Measurements from ENCODE around the gene ACKR3.

ACKR3 gene

GRCh38 chr2:236600158-236600557, 30.5 kb downstream of the ACKR3 start:
- Histone ChIP-seq H3K36me3 (ENCODE audit: insufficient read depth, low read length) (no peaks in the 10 kb centered on the region), H3K9me3 (ENCODE audit: control insufficient read depth, insufficient read depth, low read length) (no peaks in the 10 kb centered on the region), H3K9ac (ENCODE audit: low read depth, low read length) (no peak overlapping the region), H3K4me1 (ENCODE audit: insufficient read depth, low read length) (no peaks in the 10 kb centered on the region)

- no peaks in the 10 kb centered on the region for H3K4me1 ChIP-seq (ENCODE audit: insufficient read depth, low read length)
- no peaks in the 10 kb centered on the region for H3K9me3 ChIP-seq (ENCODE audit: control insufficient read depth, insufficient read depth, low read length)
- H3K36me3 ChIP-seq (ENCODE audit: insufficient read depth, low read length) = no peaks in the 10 kb centered on the region
- H3K9ac ChIP-seq (ENCODE audit: low read depth, low read length) = no peak overlapping the region
Observed at GRCh38 chr2:236600892-236601291, 31.3 kb downstream of the ACKR3 start.

GRCh38 chr2:236601316-236602202, 31.9 kb downstream of the ACKR3 start:
- H3K4me1 ChIP-seq (ENCODE audit: insufficient read depth, low read length) = no peaks in the 10 kb centered on the region
- H3K36me3 ChIP-seq (ENCODE audit: insufficient read depth, low read length) = no peaks in the 10 kb centered on the region
- H3K9me3 ChIP-seq (ENCODE audit: control insufficient read depth, insufficient read depth, low read length) = no peaks in the 10 kb centered on the region
- no peak overlapping the region for H3K9ac ChIP-seq (ENCODE audit: low read depth, low read length)

- H3K9me3 ChIP-seq (ENCODE audit: control insufficient read depth, insufficient read depth, low read length) = no peaks in the 10 kb centered on the region
- H3K4me1 ChIP-seq (ENCODE audit: insufficient read depth, low read length) = no peaks in the 10 kb centered on the region
- no peaks in the 10 kb centered on the region for H3K36me3 ChIP-seq (ENCODE audit: insufficient read depth, low read length)
- no peak overlapping the region for H3K9ac ChIP-seq (ENCODE audit: low read depth, low read length)
Observed at GRCh38 chr2:236602678-236603077, 33.1 kb downstream of the ACKR3 start.

GRCh38 chr2:236603361-236604015, 33.9 kb downstream of the ACKR3 start:
- no peaks in the 10 kb centered on the region for H3K36me3 ChIP-seq (ENCODE audit: insufficient read depth, low read length)
- no peak overlapping the region for H3K9ac ChIP-seq (ENCODE audit: low read depth, low read length)
- no peaks in the 10 kb centered on the region for H3K9me3 ChIP-seq (ENCODE audit: control insufficient read depth, insufficient read depth, low read length)
- no peaks in the 10 kb centered on the region for H3K4me1 ChIP-seq (ENCODE audit: insufficient read depth, low read length)

GRCh38 chr2:236604575-236605344, 35.1 kb downstream of the ACKR3 start:
- H3K9me3 ChIP-seq (ENCODE audit: control insufficient read depth, insufficient read depth, low read length) = no peaks in the 10 kb centered on the region
- H3K4me1 ChIP-seq (ENCODE audit: insufficient read depth, low read length) = no peaks in the 10 kb centered on the region
- H3K36me3 ChIP-seq (ENCODE audit: insufficient read depth, low read length) = no peaks in the 10 kb centered on the region
- no peak overlapping the region for H3K9ac ChIP-seq (ENCODE audit: low read depth, low read length)

- Histone ChIP-seq H3K9ac (ENCODE audit: low read depth, low read length) (no peak overlapping the region), H3K4me1 (ENCODE audit: insufficient read depth, low read length) (no peaks in the 10 kb centered on the region), H3K36me3 (ENCODE audit: insufficient read depth, low read length) (no peaks in the 10 kb centered on the region), H3K9me3 (ENCODE audit: control insufficient read depth, insufficient read depth, low read length) (no peaks in the 10 kb centered on the region)
Observed at GRCh38 chr2:236605345-236605734, 35.7 kb downstream of the ACKR3 start.

GRCh38 chr2:236606023-236606422, 36.4 kb downstream of the ACKR3 start:
- Histone ChIP-seq H3K9me3 (ENCODE audit: control insufficient read depth, insufficient read depth, low read length) (no peaks in the 10 kb centered on the region), H3K9ac (ENCODE audit: low read depth, low read length) (no peak overlapping the region), H3K4me1 (ENCODE audit: insufficient read depth, low read length) (no peaks in the 10 kb centered on the region), H3K36me3 (ENCODE audit: insufficient read depth, low read length) (no peaks in the 10 kb centered on the region)

- Histone ChIP-seq H3K9ac (ENCODE audit: low read depth, low read length) (no peak overlapping the region), H3K4me1 (ENCODE audit: insufficient read depth, low read length) (no peaks in the 10 kb centered on the region), H3K36me3 (ENCODE audit: insufficient read depth, low read length) (no peaks in the 10 kb centered on the region), H3K9me3 (ENCODE audit: control insufficient read depth, insufficient read depth, low read length) (no peaks in the 10 kb centered on the region)
Observed at GRCh38 chr2:236607471-236608187, 38.0 kb downstream of the ACKR3 start.

GRCh38 chr2:236608188-236608525, 38.5 kb downstream of the ACKR3 start:
- Histone ChIP-seq H3K4me1 (ENCODE audit: insufficient read depth, low read length) (no peaks in the 10 kb centered on the region), H3K9ac (ENCODE audit: low read depth, low read length) (no peak overlapping the region), H3K36me3 (ENCODE audit: insufficient read depth, low read length) (no peaks in the 10 kb centered on the region), H3K9me3 (ENCODE audit: control insufficient read depth, insufficient read depth, low read length) (no peaks in the 10 kb centered on the region)

- no peaks in the 10 kb centered on the region for H3K4me1 ChIP-seq (ENCODE audit: insufficient read depth, low read length)
- H3K36me3 ChIP-seq (ENCODE audit: insufficient read depth, low read length) = no peaks in the 10 kb centered on the region
- no peaks in the 10 kb centered on the region for H3K9me3 ChIP-seq (ENCODE audit: control insufficient read depth, insufficient read depth, low read length)
Observed at GRCh38 chr2:236608710-236609109, 39.1 kb downstream of the ACKR3 start.

GRCh38 chr2:236610991-236611821, 41.6 kb downstream of the ACKR3 start:
- Histone ChIP-seq H3K36me3 (ENCODE audit: insufficient read depth, low read length) (no peaks in the 10 kb centered on the region), H3K4me1 (ENCODE audit: insufficient read depth, low read length) (no peaks in the 10 kb centered on the region), H3K9me3 (ENCODE audit: control insufficient read depth, insufficient read depth, low read length) (no peaks in the 10 kb centered on the region), H3K9ac (ENCODE audit: low read depth, low read length) (no peak overlapping the region)

More at GRCh38 chr2:236608710-236609109, 39.1 kb downstream of the ACKR3 start:
- H3K9ac ChIP-seq (ENCODE audit: low read depth, low read length) = no peak overlapping the region

GRCh38 chr2:236612737-236613136, 43.1 kb downstream of the ACKR3 start:
- Histone ChIP-seq H3K36me3 (ENCODE audit: insufficient read depth, low read length) (no peaks in the 10 kb centered on the region), H3K4me1 (ENCODE audit: insufficient read depth, low read length) (no peaks in the 10 kb centered on the region), H3K9ac (ENCODE audit: low read depth, low read length) (no peak overlapping the region), H3K9me3 (ENCODE audit: control insufficient read depth, insufficient read depth, low read length) (no peaks in the 10 kb centered on the region)

Data from ES-I3 (cell line).